ENCODE data around the gene SYNE3.

GRCh38 chr14:95522556-95522955 lies 6.1 kb upstream of the SYNE3 start:
- TF ChIP-seq, protein P1, sequence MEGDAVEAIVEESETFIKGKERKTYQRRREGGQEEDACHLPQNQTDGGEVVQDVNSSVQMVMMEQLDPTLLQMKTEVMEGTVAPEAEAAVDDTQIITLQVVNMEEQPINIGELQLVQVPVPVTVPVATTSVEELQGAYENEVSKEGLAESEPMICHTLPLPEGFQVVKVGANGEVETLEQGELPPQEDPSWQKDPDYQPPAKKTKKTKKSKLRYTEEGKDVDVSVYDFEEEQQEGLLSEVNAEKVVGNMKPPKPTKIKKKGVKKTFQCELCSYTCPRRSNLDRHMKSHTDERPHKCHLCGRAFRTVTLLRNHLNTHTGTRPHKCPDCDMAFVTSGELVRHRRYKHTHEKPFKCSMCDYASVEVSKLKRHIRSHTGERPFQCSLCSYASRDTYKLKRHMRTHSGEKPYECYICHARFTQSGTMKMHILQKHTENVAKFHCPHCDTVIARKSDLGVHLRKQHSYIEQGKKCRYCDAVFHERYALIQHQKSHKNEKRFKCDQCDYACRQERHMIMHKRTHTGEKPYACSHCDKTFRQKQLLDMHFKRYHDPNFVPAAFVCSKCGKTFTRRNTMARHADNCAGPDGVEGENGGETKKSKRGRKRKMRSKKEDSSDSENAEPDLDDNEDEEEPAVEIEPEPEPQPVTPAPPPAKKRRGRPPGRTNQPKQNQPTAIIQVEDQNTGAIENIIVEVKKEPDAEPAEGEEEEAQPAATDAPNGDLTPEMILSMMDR (IDR thresholded peaks at IDR 0.05; ENCODE audit: poor library complexity) = no peak
- TF ChIP-seq EZH2phosphoT487 (IDR thresholded peaks at IDR 0.05; ENCODE audit: low read depth, severe bottlenecking, unreplicated experiment) = no peak

Data from hepatocyte (in vitro differentiated cells).